Regular cardiac myocyte (primary cell): ENCODE data around the gene UQCC5. TPM values are rescaled to one million over a fixed set of nuclear protein-coding genes. Genes with fewer than 3 reads are reported as not detected.

ENCODE experiments used
- total RNA-seq: library from RNA; depleted of rRNA; stranded (reverse); fragments of >200 nt; gene quantifications from 2 replicates; pipeline ENCODE4 v1.2.3, GENCODE V29; 2014

Gene UQCC5, protein sequence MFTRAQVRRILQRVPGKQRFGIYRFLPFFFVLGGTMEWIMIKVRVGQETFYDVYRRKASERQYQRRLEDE
- total RNA-seq, result 3.7 and 7.5 TPM in 2 replicates

DNA sequence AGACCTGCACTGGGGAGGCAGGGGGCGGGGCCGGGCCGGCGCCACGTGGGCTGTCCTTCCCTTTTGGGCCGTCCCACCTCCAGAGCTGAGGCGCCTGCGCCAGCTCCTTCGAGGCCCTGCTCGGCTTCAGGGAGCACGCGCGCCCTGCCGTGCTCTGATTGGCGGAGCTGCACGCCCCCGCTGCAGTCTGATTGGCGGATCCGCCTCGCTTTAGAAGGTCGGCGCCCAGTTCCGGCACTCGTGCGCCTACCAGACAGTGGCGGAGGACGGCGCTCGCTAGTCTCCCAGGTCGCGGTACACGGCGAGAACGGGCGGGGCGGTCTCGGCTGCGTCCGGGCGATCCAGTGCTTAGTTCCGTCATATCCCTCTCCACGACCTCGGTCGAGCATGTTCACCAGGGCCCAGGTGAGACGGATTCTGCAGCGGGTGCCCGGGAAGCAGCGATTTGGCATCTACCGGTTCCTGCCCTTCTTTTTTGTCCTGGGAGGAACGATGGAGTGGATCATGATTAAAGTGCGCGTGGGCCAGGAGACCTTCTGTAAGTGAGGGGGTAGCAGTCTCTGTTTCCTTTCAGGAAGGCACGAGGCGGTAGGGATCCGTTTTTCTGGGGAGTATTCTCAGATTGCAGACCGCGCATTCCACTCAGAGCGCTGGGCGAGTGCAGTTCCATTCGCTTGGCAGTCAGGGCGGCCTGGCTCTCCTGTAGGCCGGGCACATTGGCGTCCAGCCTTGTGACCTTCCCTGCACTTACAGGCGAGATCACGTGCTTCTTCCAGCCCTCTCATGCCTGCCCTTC lies at the start of gene UQCC5:
UQCC5 (plus strand) TSS at position 237 of the 796 bp plus-strand sequence; CDS start at position 388, 151 bp downstream.

DNA sequence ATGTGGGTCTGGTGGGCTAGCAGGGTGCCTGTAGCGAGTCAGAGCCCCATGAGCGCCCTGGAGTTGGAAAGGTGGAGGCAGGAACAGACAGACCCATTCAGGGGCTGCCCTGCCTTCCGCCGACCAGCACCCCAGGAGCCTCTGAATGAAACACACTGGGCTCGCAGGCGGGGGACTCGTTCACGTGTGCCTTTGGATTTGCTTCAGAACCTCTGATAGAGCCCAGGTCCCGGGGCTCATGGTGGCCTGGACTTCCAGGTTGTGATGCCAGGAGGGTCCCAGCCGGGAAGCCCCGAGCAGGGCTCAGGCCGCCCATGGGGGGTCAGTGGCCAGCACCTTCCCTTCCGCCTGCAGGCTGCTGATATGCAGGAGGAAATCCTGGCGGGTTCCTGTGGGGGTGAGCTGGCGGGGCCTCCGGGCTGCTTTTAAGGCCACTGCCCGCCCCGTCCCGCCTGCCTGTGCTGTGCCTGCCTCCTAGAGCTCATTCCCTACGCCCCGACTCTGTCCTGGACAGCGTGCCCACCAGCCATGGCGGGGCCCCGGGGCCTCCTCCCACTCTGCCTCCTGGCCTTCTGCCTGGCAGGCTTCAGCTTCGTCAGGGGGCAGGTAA lies 41.4 kb upstream of the UQCC5 start, which contains the start of gene STAB1:
STAB1 (plus strand) TSS at position 453 of the 610 bp plus-strand sequence; CDS start at position 529, 76 bp downstream.

DNA sequence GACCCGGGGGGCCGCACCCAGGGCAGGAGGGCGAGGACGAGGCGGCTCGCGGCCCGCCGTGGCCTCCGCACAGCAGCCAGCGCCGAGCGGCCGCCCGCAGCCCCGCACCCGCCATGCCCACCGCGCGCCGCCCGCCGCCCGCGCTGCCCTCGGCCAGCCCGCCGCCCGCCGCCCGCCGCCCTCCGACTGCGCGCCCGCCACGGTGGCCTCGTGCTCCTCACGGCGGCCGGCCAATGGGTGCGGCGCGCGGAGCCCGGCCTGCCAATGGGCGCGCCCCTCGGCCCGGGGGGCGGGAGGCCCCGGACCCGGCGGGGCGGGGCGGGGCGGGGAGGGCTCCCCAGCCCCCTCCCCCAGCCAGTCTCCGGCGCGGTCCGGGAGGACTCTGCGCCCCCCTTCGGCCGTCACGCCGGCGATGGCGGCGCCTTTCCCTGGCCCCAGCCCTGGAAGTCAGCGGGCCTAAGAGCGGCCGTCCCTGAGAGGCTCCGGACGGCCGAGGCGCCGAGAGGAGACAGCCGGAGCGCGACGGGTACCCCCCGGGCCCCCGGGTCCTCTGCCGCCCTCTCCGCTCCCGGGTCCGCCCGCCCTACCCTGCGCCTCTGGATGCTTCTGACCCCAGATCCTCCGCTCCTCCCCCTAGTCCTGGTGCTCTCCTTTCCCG lies 2.7 kb upstream of the UQCC5 start, which contains the start of gene NT5DC2:
NT5DC2 (minus strand) TSS at position 235 of the 658 bp plus-strand sequence; CDS start at position 115, 120 bp downstream.

Other genes starting within 250 kb of the UQCC5 start
- gene GLYCTK, start 248.8 kb upstream of the UQCC5 start, total RNA-seq, result 2.8 and 8.8 TPM in 2 replicates
- 0.96 and 2.0 TPM in 2 replicates for gene DNAH1, start 220.3 kb upstream of the UQCC5 start, total RNA-seq
- gene BAP1, start 126.6 kb upstream of the UQCC5 start, total RNA-seq, result 41.2 and 61.9 TPM in 2 replicates
- 1.7 and 2.1 TPM in 2 replicates for gene PHF7, start 125.9 kb upstream of the UQCC5 start, total RNA-seq
- under 0.01 TPM in 2 replicates for gene SEMA3G, start 91.5 kb upstream of the UQCC5 start, total RNA-seq
- gene TNNC1, start 82.6 kb upstream of the UQCC5 start, total RNA-seq, result 0.96 and 2.5 TPM in 2 replicates
- gene NISCH, start 81.0 kb upstream of the UQCC5 start, total RNA-seq, result 38.2 and 67.9 TPM in 2 replicates
- gene STAB1, start 41.3 kb upstream of the UQCC5 start, total RNA-seq, result 1.1 and 2.9 TPM in 2 replicates
- 25.1 and 93.9 TPM in 2 replicates for gene NT5DC2, start 2.7 kb upstream of the UQCC5 start, total RNA-seq
- gene PBRM1, start 149.3 kb downstream of the UQCC5 start, total RNA-seq, result 53.8 and 64.0 TPM in 2 replicates
- gene GNL3, start 149.4 kb downstream of the UQCC5 start, total RNA-seq, result 160 and 167 TPM in 2 replicates
- gene GLT8D1, start 169.2 kb downstream of the UQCC5 start, total RNA-seq, result 112 and 118 TPM in 2 replicates
- 71.6 and 96.6 TPM in 2 replicates for gene SPCS1, start 169.5 kb downstream of the UQCC5 start, total RNA-seq
- 17.8 and 24.7 TPM in 2 replicates for gene NEK4, start 234.3 kb downstream of the UQCC5 start, total RNA-seq
- gene ITIH1, start 241.0 kb downstream of the UQCC5 start, total RNA-seq, result 0.56 TPM in 1 of 2 replicates, not detected in the other